ENCODE results near the gene TENM3. TPM values are rescaled to one million over a fixed set of nuclear protein-coding genes. Genes with fewer than 3 reads are reported as not detected.

Gene TENM3
- total and polyA plus RNA-seq, 10 of the 15 experiments (the other 5 are each of a cell fraction or from before 2014, with no cell fraction given) = 0.01 to 1.7 (median 0.08) TPM; not detected in 2

- TF ChIP-seq CEBPZ (IDR thresholded peaks at IDR 0.05; ENCODE audit: low read depth, low read length) (no peak), BHLHE40 (IDR thresholded peaks at IDR 0.05; ENCODE audit: borderline replicate concordance in 1 of 2, low read depth in 2 of 2, low read length in 1 of 2) (no peak), BACH1 (IDR thresholded peaks at IDR 0.05; ENCODE audit: borderline replicate concordance) (no peak)
Observed at GRCh38 chr4:182227611-182228010, 15.6 kb upstream of the TENM3 start (continued).

GRCh38 chr4:182228991-182229577, 14.1 kb upstream of the TENM3 start:
- no peak overlapping the region for H3K9ac ChIP-seq (ENCODE audit: control insufficient read depth, insufficient read depth, low read length)
- H3K4me1 ChIP-seq (ENCODE audit: control insufficient read depth, insufficient read depth, low read length) = no peaks in the 10 kb centered on the region
- no peak overlapping the region for H3K4me3 ChIP-seq
- H3K9me3 ChIP-seq (replicated peaks; ENCODE audit: control insufficient read depth, insufficient read depth, low read length) = no peaks in the 10 kb centered on the region
- FAIRE-seq (no peak), ATAC-seq (no peak), DNase-seq (ENCODE audit: low read depth, low spot score) (no peak)
- RAD21 ChIA-PET (ENCODE audit: unreplicated experiment) = no interaction called here
- CTCF ChIA-PET = interaction anchor here (0.7 kb wide), 1 partner anchor 15 kb away, joined by 3 read pairs; no protein-coding TSS in a partner anchor
- no peaks in the 10 kb centered on the region for H3K36me3 ChIP-seq (ENCODE audit: control insufficient read depth in 2 of 2, insufficient read depth in 2 of 2, low read length in 1 of 2)
- no peaks in the 10 kb centered on the region for H3K27me3 ChIP-seq (replicated peaks in 1 of 2; ENCODE audit: control insufficient read depth in 2 of 2, insufficient read depth in 2 of 2, low read length in 1 of 2)
- TF ChIP-seq LARP7 (IDR thresholded peaks at IDR 0.05) = no peak
- TF ChIP-seq CREB1 (IDR thresholded peaks at IDR 0.05; ENCODE audit: low read depth) = no peak
- TF ChIP-seq HSF1 (IDR thresholded peaks at IDR 0.05; ENCODE audit: low read depth, low read length) = no peak
- no peak for TF ChIP-seq ZBED1 (IDR thresholded peaks at IDR 0.05; ENCODE audit: borderline replicate concordance)
- TF ChIP-seq BHLHE40 (IDR thresholded peaks at IDR 0.05; ENCODE audit: borderline replicate concordance in 1 of 2, low read depth in 2 of 2, low read length in 1 of 2) = no peak
- no peak for TF ChIP-seq RCOR1 (conservative IDR thresholded peaks at IDR 0.05; ENCODE audit: low read depth, low read length)
- POLR2A ChIA-PET = no interaction called here
- BruUV-seq (replicated peaks) = no TSS peak
- no peaks in the 10 kb centered on the region for H4K20me1 ChIP-seq (ENCODE audit: control insufficient read depth, insufficient read depth)
- H3K27ac ChIP-seq (ENCODE audit: control insufficient read depth, insufficient read depth) = no peak overlapping the region
- H3K79me2 ChIP-seq (ENCODE audit: control insufficient read depth, insufficient read depth, low read length) = no peaks in the 10 kb centered on the region
- intact Hi-C loops (cut with micrococcal nuclease; ENCODE audit: unreplicated experiment) (no loop called here), in situ Hi-C loops (cut with MboI) (no loop called here)
- 12% methylated on average over 7 of the region's 7 CpGs for WGBS (ENCODE audit: insufficient coverage, insufficient replicate concordance, low lambda C conversion rate, missing lambda C conversion rate)
- SMC1A ChIA-PET (ENCODE audit: uncharacterized antibody, unreplicated experiment) = interaction anchor here (0.6 to 1.3 kb wide), 2 partner anchors 21 to 22 kb away, joined by 3 read pairs; no protein-coding TSS in a partner anchor
- no peak overlapping the region for H2AFZ ChIP-seq (ENCODE audit: control insufficient read depth, low read depth, low read length)
- no peak overlapping the region for H3K4me2 ChIP-seq (ENCODE audit: control insufficient read depth, insufficient read depth)

All from GM12878 (cell line).